Heart left ventricle (tissue), 16 donors: ENCODE data around the gene ZNF177. TPM values are rescaled to one million over a fixed set of nuclear protein-coding genes. Genes with fewer than 3 reads are reported as not detected.

ENCODE experiments used
- ATAC-seq, 4 donors: fragments of 200-7000 bp; cut with Tn5 transposase; one replicate each; pipeline ENCODE4 v1.9.1; 2020 to 2022; ENCODE audit warnings: moderate library complexity in 4 of 4, mild to moderate bottlenecking in 3 of 4, moderate number of reproducible peaks in 1 of 4
- DNase-seq, 5 donors: peaks; one replicate each; pipeline ENCODE4 v3.0.0-alpha.2; 2020
- H3K27ac ChIP-seq, 12 donors: fragments of 200-600 bp; sonication (generic) in 4 of 12; one replicate each; pipeline versions ENCODE4 v1.5.0 to v1.8.0; 2016 to 2022; ENCODE audit warnings: mild to moderate bottlenecking in 2 of 12
- H3K27me3 ChIP-seq, 9 donors: fragments of 200-600 bp; sonication (generic) in 2 of 9; one replicate each; pipeline versions ENCODE4 v1.5.1 to v1.8.0; 2016 to 2022; ENCODE audit warnings: mild to moderate bottlenecking in 3 of 9
- H3K36me3 ChIP-seq, 9 donors: fragments of 200-600 bp; sonication (generic) in 2 of 9; one replicate each; pipeline versions ENCODE4 v1.5.0 to v1.8.0; 2018 to 2022; ENCODE audit warnings: mild to moderate bottlenecking in 2 of 9
- H3K4me1 ChIP-seq, 12 donors: fragments of 200-600 bp; sonication (generic) in 4 of 12; one replicate each; pipeline versions ENCODE4 v1.5.0 to v1.8.0; 2016 to 2022; ENCODE audit warnings: mild to moderate bottlenecking in 3 of 12
- H3K4me3 ChIP-seq, 12 donors: fragments of 200-600 bp; sonication (generic) in 4 of 12; one replicate each; pipeline versions ENCODE4 v1.5.0 to v1.8.0; 2017 to 2022; ENCODE audit warnings: mild to moderate bottlenecking in 9 of 12, moderate library complexity in 4 of 12
- H3K9me3 ChIP-seq, 12 donors: fragments of 200-600 bp; sonication (generic) in 4 of 12; one replicate each; pipeline versions ENCODE4 v1.5.0 to v1.8.0; 2016 to 2022; ENCODE audit warnings: mild to moderate bottlenecking in 1 of 12
- CTCF ChIP-seq, 12 donors: fragments of 200-600 bp; sonication (generic) in 4 of 12; IDR thresholded peaks; one replicate each; pipeline versions ENCODE4 v1.5.0 to v1.8.0; 2018 to 2022; ENCODE audit warnings: antibody characterized with exemption in 12 of 12, mild to moderate bottlenecking in 5 of 12
- POLR2A ChIP-seq, 2 donors: fragments of 450-650 bp; IDR thresholded peaks; one replicate each; pipeline ENCODE4 v1.6.1; 2017; ENCODE audit warnings: antibody characterized with exemption in 2 of 2, mild to moderate bottlenecking in 2 of 2, moderate library complexity in 2 of 2
- WGBS, 4 donors: extraction: QIAGEN DNeasy Blood & Tissue Kit in 2 of 4; methylation state at CpG; one replicate each; pipeline versions ENCODE4 v1.1.5 to v1.1.7; 2013 to 2018; 5-methylcytosine and 5-hydroxymethylcytosine counted together
- intact Hi-C, 10 donors: fragments of 100-400 bp; cut with DNase I; formaldehyde crosslinking; loops; one replicate each; pipeline versions ENCODE4 v1.11.1 to v1.14.2; 2022
- polyA plus RNA-seq, 2 donors: library from polyadenylated mRNA; stranded (reverse); fragments of 200-250 nt; gene quantifications; one replicate each; pipeline ENCODE4 v1.2.3, GENCODE V29; 2013
- total RNA-seq, 9 donors: library from RNA; depleted of rRNA in 2 of 9; stranded (reverse); fragments of >200 nt in 2 of 9; fragmentation: NEBNext Ultra II Directional in 3 of 9; extraction: Animal tissue kit (Norgen Biotek cat#: 25700) in 3 of 9; gene quantifications; one replicate each; pipeline versions ENCODE4 v1.1.0 to v1.2.4, GENCODE V29; 2016 to 2023
- donor health status: ischemic (EF 13 %, LVEDD 7.1; RV severe dilation, severe dysfunction).
- donor health status: healthy with polysubstance abuse.
- donor health status: DM: no; HTN: yes; CAD: no.
- donor health status: DM: no; HTN: no; CAD: no.
- donor health status: ischemic (EF 25% LVEDD 6.9; RV normal size, moderate dysfunction).
- donor health status: ischemic (EF 25% LVEDD 5.7; RV mildly dilated, moderate dysfunction).
- donor health status: healthy.
- donor health status: DM: yes; HTN: yes; CAD: no.
- donor health status: ischemic (EF 35%, LVEDD 5.7; RV mildly dilated, moderate dysfunction).
- donor health status: nonischemic (EF 11% LVEDD 7.7; RV severe dilation, severe dysfunction).
- donor health status: DM: yes; HTN: yes; CAD: no.
- donor health status: PGD.
- donor health status: ischemic (EF 29% LVEDD 5.4; RV normal size, mild dysfunction).
- donor health status: nonischemic (EF 23%, LVEDD 6.1; RV moderate dilation, normal function).

ZNF177 gene
- total and polyA plus RNA-seq, 11 donors = 1.0 to 4.6 (median 1.8) TPM

DNA sequence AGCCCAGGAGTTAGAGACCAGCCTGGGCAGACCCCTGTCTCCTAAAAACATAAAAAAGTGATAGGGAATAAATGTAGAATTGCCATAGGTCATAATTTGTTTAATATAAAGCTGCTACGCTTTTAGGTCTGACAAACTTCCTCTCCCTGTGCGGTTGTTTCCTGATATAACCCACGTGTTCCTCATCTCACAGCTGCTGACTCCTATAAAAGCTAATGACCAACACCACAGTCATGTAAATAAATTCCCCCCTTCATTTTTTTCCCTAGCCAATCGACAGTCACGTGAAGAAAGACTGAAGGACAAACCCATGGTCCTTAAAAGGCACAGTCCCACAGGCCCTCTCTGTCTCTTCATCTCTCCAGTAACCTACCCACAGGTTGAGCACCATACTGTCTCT is 45.0 kb downstream of the ZNF177 start:
- Histone ChIP-seq H3K9me3 (peaks cover 0 to 91% (median 48%) of the 10 kb centered on the region in 12 donors), H3K27me3 (no peaks in the 10 kb centered on the region), H3K27ac (peak overlapping the region in 1 of 12 donors; percentile 76), H3K4me1 (peaks cover 0 to 28% (median 0%) of the 10 kb centered on the region in 12 donors), H3K4me3 (peak overlapping the region in 7 of 12 donors; percentile 48 to 80 (median 73)), H3K36me3 (peaks cover 3 to 17% (median 6%) of the 10 kb centered on the region in 9 donors)
- DNase-seq (no peak), ATAC-seq (no peak)
- no peak for TF ChIP-seq CTCF (IDR thresholded peaks at IDR 0.05)
- TF ChIP-seq POLR2A (IDR thresholded peaks at IDR 0.05) = no peak
- 77 to 83% (median 80%) methylated on average over 5 of the region's 5 CpGs for WGBS, 4 donors
- intact Hi-C loops = loop anchor here in 2 of 10 donors (1.0 to 5.0 kb wide), 2 partner anchors 27 to 81 kb away; partner anchors contain the start of gene ZNF266 (in 1 of the 2)

- no peaks in the 10 kb centered on the region for H3K4me1 ChIP-seq
- WGBS, 4 donors = 97 to 98% (median 98%) methylated on average over 14 of the region's 14 CpGs
- no peaks in the 10 kb centered on the region for H3K27me3 ChIP-seq
- DNase-seq (no peak), ATAC-seq (no peak)
- peaks cover 35 to 73% (median 62%) of the 10 kb centered on the region in 9 donors for H3K36me3 ChIP-seq
- TF ChIP-seq POLR2A (IDR thresholded peaks at IDR 0.05) (no peak), CTCF (IDR thresholded peaks at IDR 0.05) (no peak)
- H3K4me3 ChIP-seq = no peak overlapping the region
- no peak overlapping the region for H3K27ac ChIP-seq
- intact Hi-C loops = no loop called here
- peaks cover 7 to 99% (median 70%) of the 10 kb centered on the region in 12 donors for H3K9me3 ChIP-seq
Observed at GRCh38 chr19:9413240-9413954, 50.6 kb downstream of the ZNF177 start.

DNA sequence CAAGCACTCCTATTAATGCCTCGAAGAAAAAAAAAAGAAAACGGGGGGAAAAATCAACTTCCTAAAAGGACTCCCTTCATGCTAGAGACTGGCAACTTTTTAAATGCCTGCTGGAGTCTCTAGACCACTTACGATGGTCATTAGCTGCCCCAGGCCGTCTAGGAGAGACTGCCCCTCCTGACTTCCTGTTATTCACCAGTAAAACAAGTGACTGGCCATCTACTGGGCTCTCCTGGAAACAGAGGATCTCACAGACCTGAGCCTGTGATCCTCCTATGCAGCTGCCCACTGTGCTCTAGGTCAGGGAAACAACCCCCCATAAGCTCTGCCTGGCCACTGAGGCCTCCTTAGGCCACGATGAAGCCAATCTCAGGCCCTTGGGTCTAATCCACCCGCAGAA is 65.1 kb downstream of the ZNF177 start:
- H3K4me3 ChIP-seq = no peak overlapping the region
- H3K27me3 ChIP-seq = no peaks in the 10 kb centered on the region
- peaks cover 0 to 29% (median 2%) of the 10 kb centered on the region in 12 donors for H3K9me3 ChIP-seq
- DNase-seq = no peak
- 79 to 81% (median 79%) methylated on average over 6 of the region's 6 CpGs for WGBS, 4 donors
- peaks cover 0 to 98% (median 56%) of the 10 kb centered on the region in 9 donors for H3K36me3 ChIP-seq
- no peak for ATAC-seq
- H3K4me1 ChIP-seq = peaks cover 0 to 12% (median 0%) of the 10 kb centered on the region in 12 donors
- no peak overlapping the region for H3K27ac ChIP-seq
- TF ChIP-seq CTCF (IDR thresholded peaks at IDR 0.05) (no peak), POLR2A (IDR thresholded peaks at IDR 0.05) (no peak)
- intact Hi-C loops = no loop called here

GRCh38 chr19:9430444-9430843 is 67.6 kb downstream of the ZNF177 start:
- Histone ChIP-seq H3K9me3 (peaks cover 0 to 12% (median 0%) of the 10 kb centered on the region in 12 donors), H3K27me3 (no peaks in the 10 kb centered on the region), H3K4me3 (no peak overlapping the region), H3K27ac (peak overlapping the region in 1 of 12 donors; percentile 25), H3K4me1 (peaks cover 0 to 19% (median 12%) of the 10 kb centered on the region in 12 donors), H3K36me3 (peaks cover 0 to 82% (median 36%) of the 10 kb centered on the region in 9 donors)
- intact Hi-C loops = loop anchor here in 6 of 10 donors (5.0 to 10.0 kb wide), 9 partner anchors 106 to 387 kb away; partner anchors contain the start of genes ZNF559 (in 2 of the 6), FBXL12 (in 1 of the 6) and ZNF121 (in 1 of the 6)
- ATAC-seq (peak in 2 of 4 donors; percentile 47 to 49), DNase-seq (no peak)
- 90 to 92% (median 91%) methylated on average over 1 of the region's 1 CpG for WGBS, 4 donors
- TF ChIP-seq CTCF (IDR thresholded peaks at IDR 0.05) (no peak), POLR2A (IDR thresholded peaks at IDR 0.05) (no peak)
